ENCODE results near the gene TENM4. TPM values are rescaled to one million over a fixed set of nuclear protein-coding genes. Genes with fewer than 3 reads are reported as not detected.
"Not testable (repeated sequence)": the region's sequence is repeated elsewhere in the genome, so short reads cannot be mapped to it uniquely, and the experiment has no call there.

Gene TENM4
- total RNA-seq, 2 experiments from 2014 or later, result not detected

GRCh38 chr11:78830277-78830819 is 610.5 kb downstream of the TENM4 start:
- Histone ChIP-seq H3K9me2 (ENCODE audit: insufficient read depth, low read length) (no peaks in the 10 kb centered on the region), H3K9me3 (ENCODE audit: low read length) (no peaks in the 10 kb centered on the region), H2AFZ (ENCODE audit: low read length) (no peak overlapping the region), H3K4me2 (ENCODE audit: low read length) (no peak overlapping the region), H4K20me1 (ENCODE audit: insufficient read depth, low read length) (no peaks in the 10 kb centered on the region), H3K4me3 (ENCODE audit: low read depth, low read length, poor library complexity, severe bottlenecking) (no peak overlapping the region), H3K27ac (ENCODE audit: low read depth, low read length, poor library complexity, severe bottlenecking) (no peak overlapping the region), H3K79me2 (ENCODE audit: insufficient read depth, low read depth, low read length) (no peaks in the 10 kb centered on the region), H3K36me3 (ENCODE audit: insufficient read depth, low read length) (no peaks in the 10 kb centered on the region), H3K4me1 (ENCODE audit: insufficient read depth, low read length, poor library complexity, severe bottlenecking) (no peaks in the 10 kb centered on the region)
- no TSS peak for BruUV-seq (replicated peaks)
- no peak for DNase-seq (ENCODE audit: low spot score)
- intact Hi-C loops (cut with micrococcal nuclease; ENCODE audit: unreplicated experiment), result no loop called here
- ChIA-PET POLR2A (no interaction called here), CTCF (ENCODE audit: unreplicated experiment) (no interaction called here)
- TF ChIP-seq CTCF (conservative IDR thresholded peaks at IDR 0.05; ENCODE audit: low read length), result no peak
- TF ChIP-seq EZH2phosphoT487 (IDR thresholded peaks at IDR 0.05; ENCODE audit: borderline replicate concordance, low read depth, low read length), result no peak

- BruUV-seq (replicated peaks), result no TSS peak
- Histone ChIP-seq H4K20me1 (ENCODE audit: insufficient read depth, low read length) (no peaks in the 10 kb centered on the region), H3K4me2 (ENCODE audit: low read length) (no peak overlapping the region), H3K79me2 (ENCODE audit: insufficient read depth, low read depth, low read length) (no peaks in the 10 kb centered on the region), H3K9me3 (ENCODE audit: low read length) (no peaks in the 10 kb centered on the region), H3K36me3 (ENCODE audit: insufficient read depth, low read length) (no peaks in the 10 kb centered on the region), H3K9me2 (ENCODE audit: insufficient read depth, low read length) (no peaks in the 10 kb centered on the region), H3K27ac (ENCODE audit: low read depth, low read length, poor library complexity, severe bottlenecking) (no peak overlapping the region), H3K4me1 (ENCODE audit: insufficient read depth, low read length, poor library complexity, severe bottlenecking) (no peaks in the 10 kb centered on the region), H2AFZ (ENCODE audit: low read length) (no peak overlapping the region), H3K4me3 (ENCODE audit: low read depth, low read length, poor library complexity, severe bottlenecking) (no peak overlapping the region)
- ChIA-PET POLR2A (no interaction called here), CTCF (ENCODE audit: unreplicated experiment) (no interaction called here)
- intact Hi-C loops (cut with micrococcal nuclease; ENCODE audit: unreplicated experiment), result no loop called here
- no peak for DNase-seq (ENCODE audit: low spot score)
- TF ChIP-seq CTCF (conservative IDR thresholded peaks at IDR 0.05; ENCODE audit: low read length), result no peak
- no peak for TF ChIP-seq EZH2phosphoT487 (IDR thresholded peaks at IDR 0.05; ENCODE audit: borderline replicate concordance, low read depth, low read length)
Observed at GRCh38 chr11:78829146-78829545, 611.7 kb downstream of the TENM4 start.

GRCh38 chr11:78828676-78829075 is 612.2 kb downstream of the TENM4 start:
- ChIA-PET POLR2A (no interaction called here), CTCF (ENCODE audit: unreplicated experiment) (no interaction called here)
- H4K20me1 ChIP-seq (ENCODE audit: insufficient read depth, low read length), result no peaks in the 10 kb centered on the region
- DNase-seq (ENCODE audit: low spot score), result no peak
- no peaks in the 10 kb centered on the region for H3K9me3 ChIP-seq (ENCODE audit: low read length)
- no peak overlapping the region for H3K27ac ChIP-seq (ENCODE audit: low read depth, low read length, poor library complexity, severe bottlenecking)
- no peaks in the 10 kb centered on the region for H3K79me2 ChIP-seq (ENCODE audit: insufficient read depth, low read depth, low read length)
- no peak overlapping the region for H2AFZ ChIP-seq (ENCODE audit: low read length)
- no peaks in the 10 kb centered on the region for H3K9me2 ChIP-seq (ENCODE audit: insufficient read depth, low read length)
- no peak for TF ChIP-seq CTCF (conservative IDR thresholded peaks at IDR 0.05; ENCODE audit: low read length)
- no peak for TF ChIP-seq EZH2phosphoT487 (IDR thresholded peaks at IDR 0.05; ENCODE audit: borderline replicate concordance, low read depth, low read length)
- H3K4me1 ChIP-seq (ENCODE audit: insufficient read depth, low read length, poor library complexity, severe bottlenecking), result no peaks in the 10 kb centered on the region
- no peak overlapping the region for H3K4me3 ChIP-seq (ENCODE audit: low read depth, low read length, poor library complexity, severe bottlenecking)
- intact Hi-C loops (cut with micrococcal nuclease; ENCODE audit: unreplicated experiment), result no loop called here
- no peak overlapping the region for H3K4me2 ChIP-seq (ENCODE audit: low read length)
- no peaks in the 10 kb centered on the region for H3K36me3 ChIP-seq (ENCODE audit: insufficient read depth, low read length)
- no TSS peak for BruUV-seq (replicated peaks)

- H2AFZ ChIP-seq (ENCODE audit: low read length); DNase-seq (ENCODE audit: low spot score); H3K9me3 ChIP-seq (ENCODE audit: low read length); H3K36me3 ChIP-seq (ENCODE audit: insufficient read depth, low read length); H3K79me2 ChIP-seq (ENCODE audit: insufficient read depth, low read depth, low read length); H3K27ac ChIP-seq (ENCODE audit: low read depth, low read length, poor library complexity, severe bottlenecking); H3K9me2 ChIP-seq (ENCODE audit: insufficient read depth, low read length); H3K4me2 ChIP-seq (ENCODE audit: low read length); BruUV-seq (replicated peaks); POLR2A ChIA-PET; H4K20me1 ChIP-seq (ENCODE audit: insufficient read depth, low read length); H3K4me3 ChIP-seq (ENCODE audit: low read depth, low read length, poor library complexity, severe bottlenecking); H3K4me1 ChIP-seq (ENCODE audit: insufficient read depth, low read length, poor library complexity, severe bottlenecking); CTCF ChIA-PET (ENCODE audit: unreplicated experiment); intact Hi-C loops (cut with micrococcal nuclease; ENCODE audit: unreplicated experiment): not testable (repeated sequence)
Observed at GRCh38 chr11:78827291-78827690, 613.5 kb downstream of the TENM4 start.
